Neural cell (in vitro differentiated cells): ENCODE results near the gene SS18.

Experiments used
- EP300 ChIP-seq: fragments of 450-650 bp; conservative IDR thresholded peaks from 2 replicates; pipeline ENCODE4 v1.6.1; 2014; ENCODE audit warnings: antibody characterized with exemption, mild to moderate bottlenecking, moderate library complexity; ENCODE audit not compliant: poor library complexity, severe bottlenecking
- EZH2 ChIP-seq: fragments of 200-600, 300-800 bp; shearing (Covaris generic), sonication (generic); IDR thresholded peaks from 2 replicates; pipeline ENCODE4 v1.6.1; 2014; ENCODE audit warnings: antibody characterized with exemption, low read length, borderline replicate concordance, mild to moderate bottlenecking; ENCODE audit not compliant: insufficient read depth, poor library complexity, severe bottlenecking
- MXI1 ChIP-seq: fragments of 450-650 bp; conservative IDR thresholded peaks from 2 replicates; pipeline ENCODE4 v1.6.1; 2014; ENCODE audit warnings: antibody characterized with exemption, mild to moderate bottlenecking; ENCODE audit not compliant: poor library complexity, severe bottlenecking
- POLR2AphosphoS5 ChIP-seq: IDR thresholded peaks from 2 replicates; pipeline ENCODE4 v1.6.1; 2012
- RAD21 ChIP-seq: fragments of 450-650 bp; conservative IDR thresholded peaks from 2 replicates; pipeline ENCODE4 v1.6.1; 2014; ENCODE audit warnings: antibody characterized with exemption, mild to moderate bottlenecking, moderate library complexity
- TF ChIP-seq, protein P1 (sequence below): fragments of 450-650 bp; IDR thresholded peaks from 2 replicates; pipeline ENCODE4 v1.5.1; 2014; ENCODE audit warnings: antibody characterized with exemption, mild to moderate bottlenecking, moderate library complexity; ENCODE audit not compliant: poor library complexity, severe bottlenecking

DNA sequence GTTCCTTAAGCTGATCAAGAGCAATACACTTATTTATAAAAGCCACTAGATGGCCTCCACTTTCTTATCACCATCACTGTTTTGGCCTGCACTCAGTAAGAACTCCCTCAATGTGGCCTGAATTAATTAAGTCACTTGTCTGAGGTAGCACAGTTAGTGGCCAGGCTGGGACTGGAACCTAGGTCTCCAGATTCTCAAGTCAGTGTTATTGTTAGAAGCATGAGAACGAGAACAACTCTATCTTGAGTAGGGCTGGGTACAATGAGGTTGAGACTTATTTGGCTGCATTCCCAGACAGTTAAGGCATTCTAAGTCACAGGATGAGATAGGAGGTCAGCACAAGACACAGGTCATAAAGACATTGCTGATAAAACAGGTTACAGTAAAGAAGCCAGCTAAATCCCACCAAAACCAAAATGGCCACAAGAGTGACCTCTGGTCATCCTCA lies 115.8 kb downstream of the SS18 start:
- TF ChIP-seq, protein P1, sequence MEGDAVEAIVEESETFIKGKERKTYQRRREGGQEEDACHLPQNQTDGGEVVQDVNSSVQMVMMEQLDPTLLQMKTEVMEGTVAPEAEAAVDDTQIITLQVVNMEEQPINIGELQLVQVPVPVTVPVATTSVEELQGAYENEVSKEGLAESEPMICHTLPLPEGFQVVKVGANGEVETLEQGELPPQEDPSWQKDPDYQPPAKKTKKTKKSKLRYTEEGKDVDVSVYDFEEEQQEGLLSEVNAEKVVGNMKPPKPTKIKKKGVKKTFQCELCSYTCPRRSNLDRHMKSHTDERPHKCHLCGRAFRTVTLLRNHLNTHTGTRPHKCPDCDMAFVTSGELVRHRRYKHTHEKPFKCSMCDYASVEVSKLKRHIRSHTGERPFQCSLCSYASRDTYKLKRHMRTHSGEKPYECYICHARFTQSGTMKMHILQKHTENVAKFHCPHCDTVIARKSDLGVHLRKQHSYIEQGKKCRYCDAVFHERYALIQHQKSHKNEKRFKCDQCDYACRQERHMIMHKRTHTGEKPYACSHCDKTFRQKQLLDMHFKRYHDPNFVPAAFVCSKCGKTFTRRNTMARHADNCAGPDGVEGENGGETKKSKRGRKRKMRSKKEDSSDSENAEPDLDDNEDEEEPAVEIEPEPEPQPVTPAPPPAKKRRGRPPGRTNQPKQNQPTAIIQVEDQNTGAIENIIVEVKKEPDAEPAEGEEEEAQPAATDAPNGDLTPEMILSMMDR = no peak
- TF ChIP-seq POLR2AphosphoS5 (no peak), RAD21 (no peak), EP300 (no peak), MXI1 (no peak), EZH2 (no peak)
